NCI-H1417 (cell line): Measurements from ENCODE around the gene TRANK1.

Experiments
- DNase-seq, 3 experiments: peaks; one replicate each; lab custom pipeline; 2025; lab: John Stamatoyannopoulos, UW

TRANK1 gene

DNA sequence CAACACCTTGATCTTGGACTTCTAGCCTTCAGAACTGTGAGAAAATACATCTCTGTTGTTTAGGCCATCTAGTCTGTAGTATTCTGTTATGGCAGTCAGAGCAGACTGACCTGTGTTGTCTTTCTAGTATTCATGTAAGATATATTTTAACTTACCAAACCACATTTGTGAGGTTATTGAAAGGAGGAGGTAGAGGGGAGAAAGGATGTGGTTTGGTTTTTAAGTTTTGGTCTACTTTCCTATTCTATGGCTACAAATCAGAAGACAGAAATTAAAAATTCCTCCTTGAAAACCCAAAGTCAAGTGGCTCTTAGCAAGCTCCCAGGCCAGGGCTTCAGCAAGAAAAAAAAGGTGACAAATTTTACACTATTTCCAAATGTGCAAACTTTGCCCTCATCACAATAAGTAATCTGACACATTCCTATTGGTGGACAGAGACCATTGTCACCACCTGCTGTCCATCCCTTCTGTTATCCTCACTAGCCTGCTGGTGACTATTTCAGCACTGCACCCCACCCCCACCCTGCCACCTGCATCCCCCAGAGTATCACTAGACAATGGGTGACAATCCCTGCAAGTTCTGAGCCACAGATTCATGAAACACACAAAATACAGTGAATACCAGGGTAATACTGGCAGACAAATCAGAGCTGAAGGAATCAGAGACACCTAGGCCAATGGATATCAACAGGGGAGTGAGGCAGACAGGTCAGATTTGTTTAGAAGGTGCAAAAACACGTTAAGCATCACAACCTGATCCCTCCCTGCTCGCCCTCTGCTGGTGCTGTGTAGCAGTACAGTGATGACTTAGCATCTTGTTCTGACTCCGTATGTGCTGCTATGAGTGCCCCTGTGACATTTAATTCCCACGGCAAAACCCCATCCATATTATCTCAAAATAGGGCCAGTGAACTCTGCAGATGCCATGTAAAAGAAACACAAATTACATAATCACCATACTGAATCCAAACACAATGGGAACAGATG is 101.5 kb downstream of the TRANK1 start:
- DNase-seq, result peak; percentile 13 to 54 (median 16)

DNA sequence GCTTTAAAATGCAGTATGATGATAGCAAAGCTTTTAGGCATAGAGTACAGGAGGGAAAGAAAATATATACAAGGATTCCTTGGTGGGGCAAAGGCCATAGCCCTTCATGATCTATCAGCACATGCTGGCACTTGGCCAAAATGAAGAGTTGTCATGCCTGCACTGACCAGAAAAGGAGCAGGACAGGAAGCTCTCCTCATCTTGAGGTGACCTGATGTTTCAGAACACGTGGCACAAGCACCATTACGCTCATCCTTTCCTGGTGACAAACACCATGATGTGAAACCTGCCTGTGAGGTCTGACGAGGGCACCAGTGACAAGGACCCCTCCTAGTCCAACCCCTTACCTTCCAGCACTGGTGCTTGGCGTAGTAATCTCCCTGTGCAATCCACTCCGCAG is 102.6 kb downstream of the TRANK1 start:
- no peak for DNase-seq

DNA sequence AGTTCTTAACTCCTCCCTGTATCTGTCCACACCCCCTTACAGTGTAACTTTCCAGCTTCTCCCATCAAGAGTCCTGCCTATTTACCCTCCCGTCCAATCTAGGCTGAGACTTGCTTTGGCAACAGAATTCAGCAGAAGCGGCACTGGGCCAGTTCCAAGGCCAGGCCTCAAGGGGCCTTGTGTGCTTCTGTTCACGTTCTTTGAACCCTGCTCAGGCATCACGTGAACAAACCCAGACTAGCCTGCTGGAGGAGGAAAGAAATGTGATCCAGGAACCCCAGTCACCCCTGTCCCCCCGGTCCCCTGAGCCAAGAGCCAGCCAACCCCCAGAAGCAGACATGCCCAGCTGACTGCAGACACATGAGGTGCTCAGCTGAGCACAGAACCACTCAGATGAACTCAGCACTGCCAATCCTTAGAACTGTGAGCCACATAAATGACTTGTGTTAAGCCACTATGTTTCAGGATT is 104.4 kb downstream of the TRANK1 start:
- DNase-seq, result no peak

DNA sequence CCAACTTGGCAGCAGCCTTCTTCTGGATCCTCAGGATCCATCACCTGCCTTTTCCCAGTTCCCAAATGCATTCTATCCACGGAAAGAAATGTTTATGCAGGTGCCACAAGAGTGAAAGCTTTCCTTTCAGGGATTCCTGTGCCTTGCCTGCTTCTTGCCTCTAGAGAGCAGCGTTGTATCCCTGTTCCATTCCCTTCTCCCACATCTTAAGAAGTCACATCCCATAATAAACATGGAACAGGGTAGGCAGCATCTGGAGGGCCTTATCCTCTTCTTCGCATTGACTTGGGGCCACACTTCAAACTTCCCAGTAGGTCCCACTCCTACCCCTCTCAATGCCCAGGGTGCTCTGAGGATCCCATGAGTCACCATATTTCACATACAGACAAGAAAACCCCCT is 107.8 kb downstream of the TRANK1 start:
- no peak for DNase-seq

DNA sequence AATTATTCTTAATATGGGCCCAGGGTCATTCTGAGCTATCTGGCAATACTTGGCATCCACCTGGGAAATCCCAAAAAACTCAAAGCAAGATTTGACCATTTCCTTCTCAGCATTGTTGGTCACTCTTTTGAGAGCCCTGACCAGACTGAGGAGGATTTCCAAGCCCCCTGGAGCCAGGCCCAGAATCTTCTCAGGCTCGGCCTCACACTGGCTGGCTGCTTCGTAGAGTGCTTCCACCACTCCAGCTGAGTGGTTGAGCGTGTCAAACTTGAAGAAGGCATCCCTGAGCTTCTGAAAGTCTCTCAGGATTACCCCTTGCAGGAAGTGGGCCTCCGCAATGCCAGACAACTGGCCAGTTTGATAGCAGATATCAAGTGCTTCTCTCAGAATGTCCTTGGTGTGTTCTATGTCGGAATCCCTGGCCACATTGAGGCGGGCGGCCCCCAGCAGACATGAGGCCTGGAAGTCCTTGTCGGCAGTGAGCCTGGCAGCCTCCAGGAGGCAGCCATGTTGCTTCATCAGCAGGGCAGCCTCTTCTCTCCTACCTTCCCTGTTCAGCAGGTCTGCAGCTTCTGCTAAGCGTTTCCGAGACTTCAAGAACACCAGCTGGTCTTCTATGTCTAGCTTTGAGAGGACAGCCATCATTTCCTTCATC is 111.6 kb downstream of the TRANK1 start:
- no peak for DNase-seq

DNA sequence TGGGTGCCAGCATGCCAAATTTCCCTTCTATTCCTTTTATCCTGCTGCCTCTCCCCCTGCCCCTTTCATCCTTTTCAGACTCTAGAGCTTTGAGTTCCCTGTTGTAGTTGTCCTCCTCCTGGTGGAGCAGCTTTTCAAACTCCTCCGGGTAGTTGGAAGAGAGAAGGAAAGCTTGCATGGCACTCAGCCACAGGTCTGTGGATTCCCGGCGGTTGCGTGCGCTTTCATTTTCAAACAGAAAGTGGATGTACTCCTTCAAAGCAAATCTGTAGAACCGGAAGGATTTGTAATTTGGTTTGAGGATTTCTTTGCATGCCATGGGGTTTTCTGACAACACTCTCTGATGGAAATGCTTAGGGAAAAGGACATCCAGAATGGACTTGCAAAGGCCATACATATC is 112.4 kb downstream of the TRANK1 start:
- DNase-seq, result no peak

DNA sequence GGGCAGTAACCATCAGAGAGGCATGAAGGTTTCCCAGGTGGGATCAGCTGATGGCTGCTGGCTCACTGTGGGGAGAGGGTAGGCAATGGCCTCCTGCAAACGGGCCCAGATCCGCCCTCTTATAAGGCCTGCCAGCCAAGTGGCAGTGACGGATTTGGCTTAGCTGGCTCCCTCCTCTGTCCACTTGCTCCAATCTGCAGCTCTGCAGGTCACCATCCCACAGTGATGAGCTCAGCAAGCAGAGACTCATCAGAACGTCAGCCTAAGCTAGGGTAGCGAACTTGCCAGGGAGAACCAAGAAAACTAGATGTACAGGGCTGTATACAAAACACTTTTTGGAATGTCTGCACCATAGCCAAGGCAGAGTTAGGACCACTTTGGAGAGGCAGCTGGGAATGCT is 117.7 kb downstream of the TRANK1 start:
- no peak for DNase-seq

DNA sequence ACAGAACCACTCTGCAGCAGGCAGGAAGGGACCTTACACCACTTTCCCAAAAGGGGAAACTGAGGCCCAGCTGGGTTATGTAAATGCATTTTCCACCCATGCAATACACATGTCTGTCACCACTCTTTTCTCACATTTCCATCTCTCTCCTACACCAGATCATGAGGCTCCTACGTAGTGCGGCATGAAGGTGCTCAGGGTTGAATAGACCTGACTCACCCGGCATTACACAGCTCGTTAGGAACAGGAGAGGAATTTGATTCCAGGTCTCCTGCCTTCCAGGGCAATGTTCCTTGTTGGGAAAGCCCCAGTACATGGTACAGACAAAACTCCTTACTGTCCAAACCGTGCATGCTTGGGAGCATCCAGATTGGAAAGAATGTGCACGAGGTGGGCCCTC is 118.6 kb downstream of the TRANK1 start:
- DNase-seq, result no peak

DNA sequence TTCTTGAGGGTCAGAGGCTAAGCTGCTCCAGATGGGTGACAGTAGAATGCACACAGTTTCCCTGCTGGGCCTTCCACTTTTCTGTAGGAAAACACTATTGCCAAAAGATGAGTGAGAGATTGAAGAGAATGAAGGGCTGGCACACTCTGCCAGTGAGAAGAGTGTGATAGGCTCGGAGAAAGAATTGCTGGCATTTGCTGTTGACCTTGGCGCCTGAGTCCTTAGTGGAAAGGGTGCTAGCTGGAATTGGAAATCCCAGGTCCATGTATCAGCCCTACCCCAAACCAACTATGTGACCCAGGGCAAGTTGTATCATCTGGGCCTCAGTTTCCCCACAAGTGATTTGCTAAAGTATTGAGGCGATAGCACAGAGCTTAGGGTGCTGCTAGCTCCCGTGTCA is 120.4 kb downstream of the TRANK1 start:
- no peak for DNase-seq

DNA sequence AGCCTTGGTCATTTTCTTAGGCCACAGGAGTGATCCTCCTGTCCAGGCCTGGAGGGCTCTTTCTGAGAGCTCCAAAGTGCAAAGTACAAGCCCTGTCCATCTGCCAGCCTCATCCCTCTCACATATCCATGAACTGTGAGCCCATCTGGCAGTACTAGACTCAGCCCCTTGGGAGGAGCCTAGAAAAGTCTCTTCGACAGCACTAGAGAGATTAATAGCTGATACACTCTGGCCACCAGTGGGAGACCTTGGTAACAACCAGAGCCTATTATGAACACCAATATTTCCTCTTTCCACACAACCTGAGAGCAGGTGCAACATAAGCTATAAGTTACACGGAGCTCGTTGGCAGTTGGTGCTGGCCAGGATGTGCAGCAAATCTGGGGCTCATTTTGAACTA is 121.0 kb downstream of the TRANK1 start:
- peak in 1 of 3 experiments; percentile 44 for DNase-seq

DNA sequence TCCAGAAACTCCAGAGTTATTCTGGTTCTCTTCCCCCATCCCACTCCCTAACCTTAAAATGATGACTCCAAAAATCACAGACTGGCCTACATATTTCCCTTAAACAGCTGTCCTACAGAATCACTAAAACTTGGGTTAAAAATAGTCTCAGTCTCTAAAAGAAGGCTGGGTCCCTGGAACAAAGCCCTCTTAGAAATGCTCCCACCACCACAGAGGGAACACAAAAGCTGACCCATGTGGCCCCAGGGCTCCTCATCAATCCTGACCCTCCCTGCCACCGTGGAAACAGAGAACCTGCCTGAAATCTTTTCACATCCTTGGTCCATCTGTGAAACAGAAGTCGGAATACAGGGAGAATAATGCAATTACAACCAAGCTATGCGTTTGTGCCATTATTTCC is 124.8 kb downstream of the TRANK1 start:
- DNase-seq, result no peak

DNA sequence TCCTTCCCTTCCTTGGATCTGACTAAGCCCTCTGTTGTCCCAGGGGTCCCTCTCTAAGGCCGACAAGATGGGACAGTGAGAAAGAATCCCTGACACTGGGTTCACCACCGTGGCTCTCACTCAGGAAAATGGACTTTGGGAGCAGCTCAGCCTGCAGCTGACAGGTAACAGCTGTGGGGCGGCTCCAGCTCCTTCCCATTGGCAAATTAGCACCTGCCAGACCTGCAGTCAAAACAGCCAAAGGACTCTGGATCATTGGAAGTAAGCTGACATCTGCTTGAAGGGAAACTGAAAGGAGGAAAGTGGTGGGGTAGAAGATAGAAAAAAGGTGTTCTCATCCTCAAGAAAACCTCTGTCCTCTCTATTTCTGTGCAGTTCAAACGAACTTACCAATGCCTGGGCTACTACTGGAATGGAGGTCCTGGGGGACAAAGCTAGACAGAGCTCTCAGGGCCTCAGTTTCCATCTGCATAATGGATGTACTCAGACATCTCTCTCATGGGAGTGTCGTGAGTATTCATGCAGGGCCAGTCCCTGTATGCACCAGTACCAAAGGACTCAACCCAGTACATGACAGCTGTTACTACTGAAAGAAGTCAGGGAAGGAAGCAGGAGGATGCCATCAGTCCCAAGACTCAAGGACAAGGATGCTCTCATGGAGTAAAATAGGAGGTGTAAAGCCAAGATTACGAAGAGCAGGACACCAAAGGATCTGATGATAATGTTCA is 126.9 kb downstream of the TRANK1 start:
- DNase-seq, result no peak

DNA sequence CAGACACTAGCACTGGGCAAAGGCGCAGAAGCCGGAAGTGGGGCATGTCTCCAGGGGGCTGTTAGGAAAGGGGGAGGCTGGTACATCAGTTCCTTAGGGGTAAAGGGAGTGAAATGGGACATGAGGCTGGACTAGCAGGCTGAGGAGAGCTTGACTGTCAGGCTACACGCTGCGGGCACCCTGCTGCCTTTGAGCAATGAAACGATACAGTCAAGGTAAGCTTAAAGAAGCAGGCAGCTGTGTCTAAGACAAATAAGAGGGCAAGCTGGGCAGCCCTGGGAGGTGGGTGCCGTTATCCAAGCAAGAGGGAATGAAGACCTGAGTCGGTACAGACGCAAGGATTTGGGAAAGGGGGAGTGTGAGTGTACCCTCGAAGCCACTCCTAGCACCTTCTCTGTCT is 129.5 kb downstream of the TRANK1 start:
- DNase-seq, result no peak

DNA sequence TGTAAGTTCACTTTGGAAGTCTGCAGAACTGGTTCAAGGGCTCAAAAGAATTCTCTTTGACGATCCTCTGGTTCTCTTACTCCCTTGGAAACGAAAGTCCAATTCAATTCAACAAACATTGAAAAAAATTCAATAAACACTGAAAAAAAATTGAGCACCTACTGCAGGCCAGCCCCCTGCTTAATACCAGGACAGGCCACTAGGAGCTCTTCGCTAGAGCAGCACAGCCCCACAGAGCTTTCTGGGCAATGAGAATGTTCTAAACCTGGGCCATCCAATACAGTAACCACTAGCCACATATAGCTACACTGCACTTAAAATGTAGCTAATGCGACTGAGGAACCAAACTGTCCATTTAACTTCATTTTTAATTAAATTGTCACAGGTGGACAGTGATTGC is 130.1 kb downstream of the TRANK1 start:
- no peak for DNase-seq

DNA sequence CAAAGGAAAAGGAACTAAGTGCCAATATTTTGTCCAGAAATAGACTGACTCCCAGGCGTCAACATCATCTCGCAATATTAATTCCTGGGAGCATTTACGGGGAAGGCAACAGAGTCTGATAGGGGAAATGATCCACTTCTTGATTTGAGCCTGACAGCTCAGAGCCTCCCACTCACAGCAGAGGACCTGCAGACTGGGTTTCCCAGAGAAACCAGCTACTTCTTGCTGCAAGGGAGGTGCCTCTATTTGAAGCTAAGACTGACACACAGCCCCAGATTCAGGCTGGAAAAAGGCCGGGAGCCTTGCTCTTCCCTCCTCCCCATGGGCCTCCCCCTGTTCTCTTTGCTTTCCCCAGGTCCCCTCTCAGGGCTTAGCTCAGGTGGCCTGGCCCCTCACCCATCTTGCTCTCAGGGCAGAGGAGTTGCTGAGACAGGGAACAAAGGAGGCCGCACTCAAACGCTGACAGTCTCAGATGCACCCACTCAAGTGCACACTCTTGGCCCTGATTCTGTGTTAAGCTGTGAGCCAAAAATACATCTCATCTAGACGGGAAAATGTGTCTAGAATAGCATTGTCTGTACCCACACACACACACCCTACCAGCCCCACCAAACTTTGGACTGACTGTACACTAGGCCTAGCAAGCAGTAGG is 130.7 kb downstream of the TRANK1 start:
- DNase-seq, result peak in 1 of 3 experiments; percentile 2

DNA sequence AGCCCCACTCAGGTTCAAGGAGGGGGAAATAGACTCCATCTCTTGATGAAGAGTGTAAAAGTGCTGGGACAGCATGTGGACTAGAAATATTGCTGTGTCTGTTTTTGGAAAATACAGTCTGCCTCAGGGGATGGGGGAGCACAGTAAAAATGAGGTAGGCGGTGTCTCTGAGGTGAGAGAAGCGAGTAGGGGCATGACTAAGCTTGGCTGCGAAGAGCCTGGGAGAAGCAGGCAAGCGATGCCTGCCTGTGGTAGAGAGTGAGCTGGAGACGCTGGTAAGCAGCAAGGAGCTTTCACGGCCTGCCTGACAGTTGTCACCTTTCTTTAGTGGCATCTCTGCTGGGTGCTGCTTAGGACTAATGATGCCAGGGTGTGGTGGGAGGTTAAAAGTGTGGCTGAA is 131.5 kb downstream of the TRANK1 start:
- no peak for DNase-seq

DNA sequence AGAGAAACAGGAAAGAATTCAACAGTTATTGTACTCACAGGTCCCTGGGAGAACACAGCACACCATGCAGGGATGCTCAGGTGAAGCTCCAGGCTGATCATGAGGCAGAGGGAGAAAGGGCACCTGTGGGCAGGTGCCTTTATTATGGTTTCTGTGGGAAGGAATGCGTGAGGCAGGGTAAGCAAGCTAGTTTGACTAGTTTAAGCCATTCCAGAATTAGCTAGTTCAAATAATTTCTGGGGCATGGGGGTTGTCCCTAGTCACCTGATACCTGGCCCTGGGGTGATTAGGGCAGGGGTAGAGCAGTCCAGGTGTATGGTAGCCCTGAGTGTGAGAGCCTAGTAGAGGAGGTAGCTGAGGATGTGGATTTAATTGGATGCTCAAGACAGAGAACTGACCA is 132.6 kb downstream of the TRANK1 start:
- no peak for DNase-seq

DNA sequence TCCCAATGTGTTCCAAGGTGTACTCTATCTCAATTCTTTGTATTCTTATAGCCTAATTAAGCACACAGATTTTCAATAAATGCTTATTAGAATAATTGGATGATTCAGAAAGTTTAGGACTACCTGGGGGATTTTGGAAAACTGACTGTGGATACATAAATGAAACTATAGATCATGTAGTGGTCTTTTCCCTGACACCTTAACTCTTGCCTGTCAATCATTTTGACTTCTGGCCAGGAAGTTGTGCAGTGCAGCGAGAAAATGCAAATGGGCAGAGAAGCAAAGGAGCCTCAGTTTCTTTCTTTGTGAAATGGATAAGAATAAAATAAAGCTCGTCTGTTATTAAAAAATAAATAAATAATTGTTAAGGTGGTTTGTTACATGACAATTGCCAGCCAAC is 133.1 kb downstream of the TRANK1 start:
- DNase-seq, result no peak

DNA sequence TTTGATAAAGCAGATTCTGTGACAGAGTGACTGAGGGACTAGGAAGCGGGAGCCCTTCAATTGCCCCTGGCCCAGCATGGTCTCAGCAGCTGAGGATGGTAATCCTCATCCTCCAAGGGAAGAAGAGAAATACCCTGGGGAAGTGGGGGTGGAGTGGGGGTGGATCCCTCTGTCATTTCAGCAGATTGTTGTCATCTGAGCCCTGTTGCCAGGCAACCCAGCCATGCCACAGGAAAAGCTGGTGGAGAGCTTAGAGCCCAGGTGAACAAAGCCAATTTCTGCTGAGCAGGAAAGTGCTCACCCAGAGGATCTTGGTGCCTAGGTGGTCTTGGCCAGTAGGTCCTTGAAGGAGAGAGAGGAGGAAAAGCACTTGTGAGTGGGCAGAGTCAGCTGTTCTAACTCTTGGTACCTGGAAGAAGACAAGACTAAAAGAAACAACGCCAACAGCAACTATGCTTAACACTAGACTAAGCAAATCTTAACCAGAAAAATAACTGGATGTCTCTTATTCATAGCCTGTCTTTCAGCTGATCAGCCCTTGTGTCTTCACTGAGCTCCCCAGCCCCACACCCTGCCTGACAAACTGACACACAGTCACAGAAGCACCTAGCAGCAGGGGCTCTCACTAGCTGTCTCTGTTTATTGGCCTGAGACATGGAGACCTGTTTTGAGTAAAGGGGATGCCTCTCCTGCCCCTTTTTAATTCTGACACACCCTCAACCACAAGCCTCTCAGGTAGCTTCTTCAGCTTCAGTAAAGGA is 140.4 kb downstream of the TRANK1 start:
- peak; percentile 64 to 82 (median 81) for DNase-seq

DNA sequence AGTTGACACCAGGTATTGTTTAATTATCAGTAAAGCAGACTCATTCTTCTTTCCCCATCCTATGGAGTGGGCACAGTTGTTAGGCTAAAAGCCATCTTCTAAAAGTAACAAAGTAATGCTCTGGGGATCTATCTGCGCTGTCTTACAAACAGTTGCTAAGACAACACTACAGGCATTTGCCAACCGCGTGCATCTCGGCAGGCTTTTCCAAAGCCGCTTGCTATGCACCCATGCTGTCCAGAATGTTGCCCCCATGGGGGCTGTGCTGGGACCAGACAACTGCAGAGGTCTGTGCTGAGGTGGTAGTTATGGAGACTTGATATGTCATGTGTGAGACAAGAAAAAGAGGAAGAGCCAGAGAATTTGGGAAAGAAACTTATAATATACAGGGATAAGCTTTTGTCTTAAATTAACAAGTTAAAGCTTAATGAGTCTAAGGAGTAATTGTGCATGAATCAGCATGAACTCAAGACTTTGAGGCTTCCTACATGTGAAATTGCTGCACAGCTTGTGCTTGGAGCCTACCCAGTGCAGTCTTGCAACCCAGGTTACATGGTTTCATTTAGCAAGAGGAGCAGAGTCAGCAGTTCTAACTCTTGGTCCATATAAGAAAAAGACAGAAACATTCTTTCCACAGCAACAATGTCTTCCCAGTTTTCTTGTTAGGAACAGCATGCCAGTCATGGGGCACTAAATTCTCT is 141.6 kb downstream of the TRANK1 start:
- DNase-seq, result no peak
